Measurements from ENCODE around the gene GPR26. TPM values are rescaled to one million over a fixed set of nuclear protein-coding genes. Genes with fewer than 3 reads are reported as not detected.

The GPR26 gene
- total RNA-seq, 1 donor from 2014 or later, result not detected

- Histone ChIP-seq H3K27me3 (ENCODE audit: low read depth) (peaks cover 27% of the 10 kb centered on the region), H3K27ac (no peak overlapping the region), H3K9me3 (no peaks in the 10 kb centered on the region), H3K4me1 (no peaks in the 10 kb centered on the region), H3K36me3 (no peaks in the 10 kb centered on the region), H3K4me3 (no peak overlapping the region)
- ATAC-seq (no peak), DNase-seq (no peak)
- intact Hi-C loops (cut with DNase I), result no loop called here
- TF ChIP-seq CTCF (IDR thresholded peaks at IDR 0.05), result no peak
Measured at GRCh38 chr10:123665491-123666286, 466 bp upstream of the GPR26 start.

GRCh38 chr10:123669886-123670285 is 3.7 kb downstream of the GPR26 start:
- no peaks in the 10 kb centered on the region for H3K36me3 ChIP-seq
- peaks cover 37% of the 10 kb centered on the region for H3K27me3 ChIP-seq (ENCODE audit: low read depth)
- no peak for DNase-seq
- no peaks in the 10 kb centered on the region for H3K4me1 ChIP-seq
- H3K27ac ChIP-seq, result no peak overlapping the region
- no peak for TF ChIP-seq CTCF (IDR thresholded peaks at IDR 0.05)
- no peak overlapping the region for H3K4me3 ChIP-seq
- intact Hi-C loops (cut with DNase I), result no loop called here
- H3K9me3 ChIP-seq, result no peaks in the 10 kb centered on the region
- no peak for ATAC-seq

- intact Hi-C loops (cut with DNase I), result no loop called here
- no peak overlapping the region for H3K4me3 ChIP-seq
- H3K9me3 ChIP-seq, result no peaks in the 10 kb centered on the region
- ATAC-seq, result no peak
- no peak for DNase-seq
- TF ChIP-seq CTCF (IDR thresholded peaks at IDR 0.05), result no peak
- no peaks in the 10 kb centered on the region for H3K4me1 ChIP-seq
- H3K36me3 ChIP-seq, result no peaks in the 10 kb centered on the region
- peaks cover 16% of the 10 kb centered on the region for H3K27me3 ChIP-seq (ENCODE audit: low read depth)
- no peak overlapping the region for H3K27ac ChIP-seq
Measured at GRCh38 chr10:123673198-123673597, 7.0 kb downstream of the GPR26 start.

GRCh38 chr10:123674741-123675140 is 8.6 kb downstream of the GPR26 start:
- H3K4me1 ChIP-seq, result no peaks in the 10 kb centered on the region
- DNase-seq (no peak), ATAC-seq (no peak)
- intact Hi-C loops (cut with DNase I), result no loop called here
- no peak overlapping the region for H3K27ac ChIP-seq
- H3K9me3 ChIP-seq, result no peaks in the 10 kb centered on the region
- H3K4me3 ChIP-seq, result no peak overlapping the region
- peaks cover 15% of the 10 kb centered on the region for H3K27me3 ChIP-seq (ENCODE audit: low read depth)
- H3K36me3 ChIP-seq, result no peaks in the 10 kb centered on the region
- TF ChIP-seq CTCF (IDR thresholded peaks at IDR 0.05), result no peak

- Histone ChIP-seq H3K9me3 (no peaks in the 10 kb centered on the region), H3K4me3 (no peak overlapping the region), H3K36me3 (no peaks in the 10 kb centered on the region), H3K27me3 (ENCODE audit: low read depth) (peaks cover 15% of the 10 kb centered on the region), H3K27ac (no peak overlapping the region), H3K4me1 (no peaks in the 10 kb centered on the region)
- TF ChIP-seq CTCF (IDR thresholded peaks at IDR 0.05), result no peak
- intact Hi-C loops (cut with DNase I), result no loop called here
- DNase-seq, result no peak
- ATAC-seq, result no peak
Measured at GRCh38 chr10:123675811-123676210, 9.7 kb downstream of the GPR26 start.
